AG04449 (cell line): ENCODE measurements around the gene UCK2.
A peak's percentile ranks its signal among the peaks of the same experiment; 100 is the strongest.

Experiments used
- CTCF ChIA-PET: fragments of 350-600 bp; formaldehyde crosslinking; extraction: SDS; loops from one replicate; lab custom pipeline; 2021; ENCODE audit warnings: antibody characterized with exemption; lab: Yijun Ruan, JAX
- POLR2A ChIA-PET: fragments of 400-600, 350-600 bp; formaldehyde crosslinking; extraction: SDS; loops from one replicate; lab custom pipeline; 2020; ENCODE audit warnings: antibody characterized with exemption, inconsistent platforms; lab: Yijun Ruan, JAX
- DNase-seq: peaks from one replicate; pipeline ENCODE4 v3.0.0-alpha.2; 2010; ENCODE audit warnings: low read depth, low spot score
- H3K4me3 ChIP-seq: 2 replicates; pipeline ENCODE4 v1.5.1; 2011; ENCODE audit warnings: low read depth, mild to moderate bottlenecking, control low read depth, low read length
- TF ChIP-seq, protein P1 (sequence below): IDR thresholded peaks from one replicate; pipeline ENCODE4 v1.5.1; 2011; ENCODE audit warnings: mild to moderate bottlenecking, moderate library complexity, low read length, control low read depth, inconsistent platforms; ENCODE audit not compliant: insufficient read depth; ENCODE audit errors: missing control alignments

UCK2 gene

DNA sequence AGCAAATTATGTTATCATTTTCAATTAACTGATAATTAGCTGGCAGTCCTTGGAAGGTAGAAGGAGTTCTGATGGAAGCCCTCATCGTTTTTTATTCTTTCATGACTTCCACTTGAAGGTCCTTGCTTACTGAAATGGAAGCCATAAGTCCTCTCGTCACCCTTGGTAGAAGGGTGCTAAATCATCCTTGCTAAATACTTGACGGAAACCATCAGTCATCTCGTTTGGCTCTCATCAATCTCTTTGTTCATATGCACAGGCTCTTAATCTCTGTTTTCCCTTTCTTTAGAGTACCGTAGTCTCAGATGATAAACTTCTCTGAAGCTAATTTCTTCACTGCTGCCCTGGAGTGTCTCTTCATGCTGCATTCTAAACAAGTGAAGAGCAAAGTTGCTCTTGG is 34.5 kb downstream of the UCK2 start:
- ChIA-PET POLR2A (no interaction called here), CTCF (interaction anchor here (1.9 kb wide), 1 partner anchor 10 kb away, joined by 8 read pairs; no protein-coding TSS in a partner anchor)
- H3K4me3 ChIP-seq, result no peak overlapping the region
- DNase-seq, result no peak
- TF ChIP-seq, protein P1, sequence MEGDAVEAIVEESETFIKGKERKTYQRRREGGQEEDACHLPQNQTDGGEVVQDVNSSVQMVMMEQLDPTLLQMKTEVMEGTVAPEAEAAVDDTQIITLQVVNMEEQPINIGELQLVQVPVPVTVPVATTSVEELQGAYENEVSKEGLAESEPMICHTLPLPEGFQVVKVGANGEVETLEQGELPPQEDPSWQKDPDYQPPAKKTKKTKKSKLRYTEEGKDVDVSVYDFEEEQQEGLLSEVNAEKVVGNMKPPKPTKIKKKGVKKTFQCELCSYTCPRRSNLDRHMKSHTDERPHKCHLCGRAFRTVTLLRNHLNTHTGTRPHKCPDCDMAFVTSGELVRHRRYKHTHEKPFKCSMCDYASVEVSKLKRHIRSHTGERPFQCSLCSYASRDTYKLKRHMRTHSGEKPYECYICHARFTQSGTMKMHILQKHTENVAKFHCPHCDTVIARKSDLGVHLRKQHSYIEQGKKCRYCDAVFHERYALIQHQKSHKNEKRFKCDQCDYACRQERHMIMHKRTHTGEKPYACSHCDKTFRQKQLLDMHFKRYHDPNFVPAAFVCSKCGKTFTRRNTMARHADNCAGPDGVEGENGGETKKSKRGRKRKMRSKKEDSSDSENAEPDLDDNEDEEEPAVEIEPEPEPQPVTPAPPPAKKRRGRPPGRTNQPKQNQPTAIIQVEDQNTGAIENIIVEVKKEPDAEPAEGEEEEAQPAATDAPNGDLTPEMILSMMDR, result no peak

DNA sequence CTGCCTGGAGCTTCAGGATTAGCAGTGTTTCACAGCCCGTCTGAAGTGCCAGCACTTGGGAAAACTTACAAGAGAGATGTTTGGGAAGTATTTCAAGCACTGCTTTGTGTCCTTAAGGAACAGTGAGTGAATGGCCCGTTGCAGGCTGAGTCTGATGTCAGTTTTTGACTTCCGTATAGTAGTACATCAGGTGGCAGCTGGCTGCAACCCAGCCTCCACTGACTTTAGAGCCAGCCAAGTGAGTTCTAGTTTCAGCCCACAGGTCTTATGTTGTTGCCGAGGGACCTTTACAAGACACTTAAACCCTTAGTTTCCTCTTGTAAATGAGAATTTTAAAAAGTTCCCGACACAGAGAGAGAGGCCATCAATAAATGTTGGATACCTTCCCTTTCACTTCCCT is 35.0 kb downstream of the UCK2 start:
- DNase-seq, result no peak
- POLR2A ChIA-PET, result no interaction called here
- TF ChIP-seq, protein P1, result no peak
- H3K4me3 ChIP-seq, result no peak overlapping the region
- CTCF ChIA-PET, result interaction anchor here (0.9 to 1.9 kb wide), 2 partner anchors 9 to 41 kb away, joined by 3 to 8 read pairs; no protein-coding TSS in a partner anchor

DNA sequence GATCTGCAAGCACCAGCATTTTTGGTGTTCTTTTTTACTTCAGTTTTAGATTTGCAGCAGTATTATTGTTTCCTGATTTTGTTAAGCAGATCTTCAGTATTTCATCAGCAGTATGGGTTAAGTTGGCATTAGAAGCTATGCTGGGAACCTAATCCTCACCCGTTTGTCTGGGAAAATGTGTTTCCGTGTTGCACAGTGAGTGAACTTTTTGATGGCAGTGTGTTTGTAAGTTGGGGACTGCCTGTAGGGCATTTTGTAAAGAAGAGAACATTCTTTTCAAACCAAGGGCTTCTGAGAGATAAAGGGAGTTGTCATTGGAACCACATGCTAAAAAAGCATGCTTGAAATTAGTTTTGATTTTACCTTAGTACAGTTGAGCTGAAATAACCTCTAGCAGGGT is 35.9 kb downstream of the UCK2 start:
- no peak for DNase-seq
- no peak overlapping the region for H3K4me3 ChIP-seq
- CTCF ChIA-PET, result interaction anchor here (0.9 kb wide), 1 partner anchor 40 kb away, joined by 3 read pairs; no protein-coding TSS in a partner anchor
- TF ChIP-seq, protein P1, result no peak
- POLR2A ChIA-PET, result no interaction called here

DNA sequence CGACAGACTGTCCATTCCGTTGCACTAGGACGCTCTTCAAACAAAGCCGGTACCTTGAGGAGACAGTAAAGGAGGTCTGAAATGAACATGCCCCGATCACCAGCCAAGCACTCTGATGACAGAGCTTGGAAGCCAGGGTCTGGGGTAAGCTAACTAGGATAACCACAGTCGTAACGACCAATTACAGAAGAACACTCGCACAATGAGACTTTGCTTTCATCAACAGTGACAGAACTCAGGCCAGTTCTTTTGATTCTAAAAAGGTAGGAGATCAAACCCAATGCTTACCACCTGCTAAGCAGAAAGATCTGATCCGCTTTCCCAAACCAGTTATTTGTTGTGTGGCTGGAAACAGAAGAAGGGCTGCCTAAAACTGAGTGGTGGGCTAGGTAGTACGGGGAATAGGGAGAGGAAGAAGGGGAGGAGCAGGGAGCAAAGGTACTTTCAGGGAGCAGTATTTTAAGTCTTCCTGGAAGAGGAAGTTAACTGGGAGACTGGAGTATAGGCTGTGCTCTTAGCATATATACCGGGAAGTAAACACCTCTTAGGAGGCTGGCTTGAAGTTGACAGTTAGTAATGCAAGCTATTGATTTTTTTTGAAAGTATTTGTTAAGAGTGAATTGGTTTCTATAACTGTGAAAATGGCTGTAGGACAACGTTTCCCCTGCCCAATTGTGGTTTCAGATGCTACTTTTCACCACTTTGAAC is 38.4 kb downstream of the UCK2 start:
- ChIA-PET CTCF (interaction anchor here (0.8 to 2.0 kb wide), 2 partner anchors 19 to 24 kb away, joined by 5 to 6 read pairs; no protein-coding TSS in a partner anchor), POLR2A (no interaction called here)
- TF ChIP-seq, protein P1, result no peak

DNA sequence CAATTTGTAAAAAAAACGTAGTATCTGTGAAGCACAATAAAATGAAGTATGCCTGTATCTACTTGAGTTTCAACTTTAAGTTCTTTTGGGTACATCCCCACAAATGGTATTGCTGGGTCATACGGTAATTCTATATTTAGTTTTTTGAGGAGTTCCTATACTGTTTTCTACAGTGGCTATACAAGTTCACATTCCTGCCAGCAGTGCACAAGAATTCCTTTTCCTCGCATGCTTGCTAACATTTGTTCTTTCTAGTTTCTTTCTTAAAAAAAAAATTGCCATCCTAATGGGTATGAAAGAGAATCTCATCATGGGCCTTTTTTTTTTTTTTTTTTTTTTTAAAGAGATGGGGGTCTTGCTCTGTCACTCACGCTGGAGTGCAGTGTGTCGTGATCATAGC is 41.9 kb downstream of the UCK2 start:
- POLR2A ChIA-PET, result no interaction called here
- TF ChIP-seq, protein P1, result no peak
- H3K4me3 ChIP-seq, result no peak overlapping the region
- DNase-seq, result no peak
- CTCF ChIA-PET, result interaction anchor here (0.9 to 1.4 kb wide), 2 partner anchors 15 to 16 kb away, joined by 3 to 4 read pairs; no protein-coding TSS in a partner anchor

More for the DNA sequence above, 38.4 kb downstream of the UCK2 start:
- H3K4me3 ChIP-seq, result no peak overlapping the region
- DNase-seq, result no peak

DNA sequence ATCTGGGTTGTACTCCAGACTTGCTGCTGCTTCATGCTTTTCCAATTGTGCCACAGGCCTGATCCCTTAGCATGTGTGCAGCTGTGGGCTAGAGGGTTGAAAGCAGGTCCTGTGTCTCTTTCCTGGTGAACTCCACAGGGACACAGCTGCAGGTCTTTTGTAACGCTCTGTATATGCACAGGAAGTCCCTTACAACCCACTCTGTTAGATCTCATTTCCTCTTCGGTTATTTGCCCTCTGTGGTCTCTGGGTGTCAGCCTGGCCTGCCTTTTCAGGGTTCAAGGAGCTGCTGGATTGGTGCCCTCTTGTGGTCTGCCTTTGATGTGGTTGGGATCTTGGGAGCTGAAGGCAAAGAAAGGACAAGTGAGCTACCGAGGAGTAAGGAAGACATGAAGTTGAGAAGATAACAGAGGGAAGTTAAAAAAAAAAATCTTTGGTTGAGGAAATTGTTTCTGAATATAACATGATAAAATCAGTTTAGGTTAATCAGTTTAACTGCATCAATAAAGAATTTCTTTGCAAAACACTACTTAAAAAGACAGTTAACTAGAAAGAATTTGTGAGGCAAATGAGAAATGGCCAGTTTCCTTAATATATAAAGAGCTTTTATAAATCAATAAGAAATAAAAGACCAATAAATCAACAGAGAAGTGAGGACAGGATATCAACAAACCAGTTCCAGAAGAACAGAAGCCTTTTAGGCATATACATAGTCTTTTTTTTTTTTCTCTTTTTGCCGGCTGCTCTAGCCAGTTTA is 44.1 kb downstream of the UCK2 start:
- POLR2A ChIA-PET, result interaction anchor here (0.7 kb wide), 1 partner anchor 20 kb away, joined by 3 read pairs; no protein-coding TSS in a partner anchor
- TF ChIP-seq, protein P1, result peak; percentile 9
- DNase-seq, result no peak

More for the DNA sequence above, 44.1 kb downstream of the UCK2 start:
- no peak overlapping the region for H3K4me3 ChIP-seq
- CTCF ChIA-PET, result interaction anchor here (0.9 to 1.6 kb wide), 11 partner anchors 10 to 47 kb away, joined by 3 to 8 read pairs (median 3); no protein-coding TSS in a partner anchor
